Osteoblast (primary cell): Measurements from ENCODE around the gene OPRD1. TPM values are rescaled to one million over a fixed set of nuclear protein-coding genes. Genes with fewer than 3 reads are reported as not detected.
"Not testable (repeated sequence)": the region's sequence is repeated elsewhere in the genome, so short reads cannot be mapped to it uniquely, and the experiment has no call there.

Experiments used
- DNase-seq: peaks from one replicate; pipeline ENCODE4 v3.0.0; 2011; ENCODE audit warnings: low spot score, mixed read lengths; ENCODE audit not compliant: insufficient read length; ENCODE audit errors: missing footprints
- H2AFZ ChIP-seq: 2 replicates; pipeline ENCODE4 v1.6.0; 2011; ENCODE audit warnings: mild to moderate bottlenecking, low read length
- H3K27ac ChIP-seq: 2 replicates; pipeline ENCODE4 v1.5.1; 2011; ENCODE audit warnings: mild to moderate bottlenecking, low read depth, low read length, moderate library complexity
- H3K27me3 ChIP-seq: 2 replicates; pipeline ENCODE4 v1.6.0; 2012; ENCODE audit warnings: mild to moderate bottlenecking, control low read depth, inconsistent platforms, low read length, moderate library complexity; ENCODE audit not compliant: insufficient read depth
- H3K36me3 ChIP-seq: 2 replicates; pipeline ENCODE4 v1.5.1; 2011; ENCODE audit warnings: mild to moderate bottlenecking, low read length, control low read depth, moderate library complexity; ENCODE audit not compliant: insufficient read depth
- H3K4me1 ChIP-seq: 2 replicates; pipeline ENCODE4 v1.5.1; 2011; ENCODE audit warnings: mild to moderate bottlenecking, low read length, control low read depth, moderate library complexity; ENCODE audit not compliant: insufficient read depth
- H3K4me2 ChIP-seq: 2 replicates; pipeline ENCODE4 v1.6.0; 2011; ENCODE audit warnings: mild to moderate bottlenecking, low read length; ENCODE audit not compliant: insufficient read depth
- H3K4me3 ChIP-seq: fragments of 200-600 bp; sonication (generic); 3 replicates; pipeline ENCODE4 v1.5.1; 2012; ENCODE audit warnings: mild to moderate bottlenecking, low read length, inconsistent platforms; ENCODE audit not compliant: insufficient read depth
- H3K79me2 ChIP-seq: 2 replicates; pipeline ENCODE4 v1.6.0; 2012; ENCODE audit warnings: mild to moderate bottlenecking, low read length, control low read depth, inconsistent platforms; ENCODE audit not compliant: insufficient read depth
- H3K9me3 ChIP-seq: 2 replicates; pipeline ENCODE4 v1.5.1; 2011; ENCODE audit warnings: low read depth, low read length, control low read depth
- H4K20me1 ChIP-seq: 2 replicates; pipeline ENCODE4 v1.6.0; 2012; ENCODE audit warnings: mild to moderate bottlenecking, low read length, control low read depth; ENCODE audit not compliant: insufficient read depth
- total RNA-seq: library from RNA; depleted of rRNA; stranded (reverse); fragments of >200 nt; gene quantifications from 2 replicates; pipeline ENCODE4 v1.2.3, GENCODE V29; 2012
- TF ChIP-seq, protein P1 (sequence below): IDR thresholded peaks from 2 replicates; pipeline ENCODE4 v1.5.1; 2011; ENCODE audit warnings: mild to moderate bottlenecking, low read depth, low read length, moderate library complexity; ENCODE audit errors: extremely low read depth

OPRD1 gene
- total RNA-seq, 1 donor = not detected

DNA sequence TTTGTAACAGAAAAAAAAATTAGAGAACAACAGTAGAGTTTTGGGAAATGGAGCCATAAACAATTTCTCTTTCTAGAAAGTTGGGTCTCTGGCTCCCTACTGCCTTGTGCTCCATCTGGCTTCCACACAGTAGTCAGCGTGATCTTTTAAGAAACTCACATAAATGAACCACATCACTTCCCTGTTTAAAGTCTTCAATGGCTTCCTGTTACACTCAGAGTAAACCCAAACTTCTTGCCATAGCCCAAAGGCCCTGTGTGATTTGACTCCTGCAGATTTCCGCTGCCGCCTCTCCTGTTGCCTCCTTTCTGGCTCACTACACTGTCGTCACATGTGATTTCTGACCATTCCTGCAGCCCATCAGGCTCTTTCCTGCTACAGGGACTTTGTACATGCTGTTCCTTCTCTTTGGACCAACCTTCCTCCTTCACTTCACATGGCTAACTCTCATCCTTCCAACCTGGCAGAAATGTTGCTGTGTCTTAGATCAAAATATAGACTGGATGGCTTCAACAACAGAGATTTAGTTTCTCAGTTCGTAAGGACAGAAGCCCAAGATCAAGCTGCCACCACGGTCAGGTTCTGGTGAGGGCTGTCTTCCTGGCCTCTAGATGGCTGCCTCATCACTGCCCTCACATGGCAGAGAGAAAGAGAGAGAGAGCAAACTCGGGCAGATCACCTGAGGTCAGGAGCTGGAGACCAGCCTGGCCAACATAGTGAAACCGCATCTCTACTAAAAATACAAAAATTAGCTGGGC, 34.0 kb downstream of the OPRD1 start:
- Histone ChIP-seq H3K4me3 (no peak overlapping the region), H2AFZ (no peak overlapping the region)

DNA sequence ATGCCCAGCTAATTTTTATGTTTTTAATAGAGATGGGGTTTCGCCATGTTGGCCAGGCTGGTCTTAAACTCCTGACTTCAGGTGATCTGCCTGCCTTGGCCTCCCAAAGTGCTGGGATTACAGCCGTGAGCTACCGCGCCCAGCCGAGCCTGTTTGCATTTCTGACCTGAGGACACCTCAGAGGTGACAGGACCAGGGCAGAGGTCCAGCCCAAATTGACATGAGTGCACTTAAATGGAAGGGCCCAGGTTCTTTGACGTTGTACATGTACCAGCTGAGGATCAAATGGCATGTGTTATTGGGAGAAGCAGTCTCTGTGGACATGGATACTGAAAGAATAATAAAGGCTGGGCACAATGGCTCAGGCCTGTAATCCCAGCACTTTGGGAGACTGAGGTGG, 35.2 kb downstream of the OPRD1 start:
- H3K27ac ChIP-seq, H2AFZ ChIP-seq, H4K20me1 ChIP-seq, DNase-seq, H3K9me3 ChIP-seq, H3K36me3 ChIP-seq, H3K4me2 ChIP-seq, H3K4me1 ChIP-seq, H3K79me2 ChIP-seq, H3K4me3 ChIP-seq, H3K27me3 ChIP-seq: not testable (repeated sequence)

More for the DNA sequence above, 34.0 kb downstream of the OPRD1 start:
- H3K9me3 ChIP-seq = no peaks in the 10 kb centered on the region
- H3K27ac ChIP-seq = no peak overlapping the region
- H4K20me1 ChIP-seq = no peaks in the 10 kb centered on the region
- peak; percentile 45 for DNase-seq
- no peak overlapping the region for H3K4me2 ChIP-seq
- H3K79me2 ChIP-seq = no peaks in the 10 kb centered on the region
- H3K36me3 ChIP-seq = no peaks in the 10 kb centered on the region
- TF ChIP-seq, protein P1, sequence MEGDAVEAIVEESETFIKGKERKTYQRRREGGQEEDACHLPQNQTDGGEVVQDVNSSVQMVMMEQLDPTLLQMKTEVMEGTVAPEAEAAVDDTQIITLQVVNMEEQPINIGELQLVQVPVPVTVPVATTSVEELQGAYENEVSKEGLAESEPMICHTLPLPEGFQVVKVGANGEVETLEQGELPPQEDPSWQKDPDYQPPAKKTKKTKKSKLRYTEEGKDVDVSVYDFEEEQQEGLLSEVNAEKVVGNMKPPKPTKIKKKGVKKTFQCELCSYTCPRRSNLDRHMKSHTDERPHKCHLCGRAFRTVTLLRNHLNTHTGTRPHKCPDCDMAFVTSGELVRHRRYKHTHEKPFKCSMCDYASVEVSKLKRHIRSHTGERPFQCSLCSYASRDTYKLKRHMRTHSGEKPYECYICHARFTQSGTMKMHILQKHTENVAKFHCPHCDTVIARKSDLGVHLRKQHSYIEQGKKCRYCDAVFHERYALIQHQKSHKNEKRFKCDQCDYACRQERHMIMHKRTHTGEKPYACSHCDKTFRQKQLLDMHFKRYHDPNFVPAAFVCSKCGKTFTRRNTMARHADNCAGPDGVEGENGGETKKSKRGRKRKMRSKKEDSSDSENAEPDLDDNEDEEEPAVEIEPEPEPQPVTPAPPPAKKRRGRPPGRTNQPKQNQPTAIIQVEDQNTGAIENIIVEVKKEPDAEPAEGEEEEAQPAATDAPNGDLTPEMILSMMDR = no peak
- no peaks in the 10 kb centered on the region for H3K4me1 ChIP-seq
- no peaks in the 10 kb centered on the region for H3K27me3 ChIP-seq

DNA sequence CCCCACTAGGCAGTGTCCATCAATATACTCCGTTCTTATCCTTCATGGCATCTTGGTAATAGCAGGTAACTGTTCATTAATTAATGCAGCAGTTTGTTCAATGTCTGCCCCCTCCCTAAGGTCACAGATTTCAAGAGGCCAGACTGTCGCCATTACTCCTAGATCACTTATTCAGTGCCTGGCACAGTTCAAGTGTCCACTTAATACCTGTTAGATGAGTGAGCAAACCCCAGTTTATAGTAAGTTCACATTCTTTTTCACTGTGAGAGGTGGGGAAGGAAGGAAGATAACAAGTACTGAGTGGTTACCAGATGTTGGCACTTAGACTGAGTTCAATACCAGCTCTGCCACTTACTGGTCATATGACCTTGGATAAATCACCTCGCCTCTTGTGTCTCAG, 36.4 kb downstream of the OPRD1 start:
- no peaks in the 10 kb centered on the region for H3K79me2 ChIP-seq
- TF ChIP-seq, protein P1 = no peak
- no peak overlapping the region for H3K27ac ChIP-seq
- no peak overlapping the region for H3K4me2 ChIP-seq
- no peak for DNase-seq
- H2AFZ ChIP-seq = no peak overlapping the region
- no peaks in the 10 kb centered on the region for H3K36me3 ChIP-seq
- no peaks in the 10 kb centered on the region for H3K9me3 ChIP-seq
- no peaks in the 10 kb centered on the region for H3K27me3 ChIP-seq
- H4K20me1 ChIP-seq = no peaks in the 10 kb centered on the region
- no peak overlapping the region for H3K4me3 ChIP-seq
- no peaks in the 10 kb centered on the region for H3K4me1 ChIP-seq

DNA sequence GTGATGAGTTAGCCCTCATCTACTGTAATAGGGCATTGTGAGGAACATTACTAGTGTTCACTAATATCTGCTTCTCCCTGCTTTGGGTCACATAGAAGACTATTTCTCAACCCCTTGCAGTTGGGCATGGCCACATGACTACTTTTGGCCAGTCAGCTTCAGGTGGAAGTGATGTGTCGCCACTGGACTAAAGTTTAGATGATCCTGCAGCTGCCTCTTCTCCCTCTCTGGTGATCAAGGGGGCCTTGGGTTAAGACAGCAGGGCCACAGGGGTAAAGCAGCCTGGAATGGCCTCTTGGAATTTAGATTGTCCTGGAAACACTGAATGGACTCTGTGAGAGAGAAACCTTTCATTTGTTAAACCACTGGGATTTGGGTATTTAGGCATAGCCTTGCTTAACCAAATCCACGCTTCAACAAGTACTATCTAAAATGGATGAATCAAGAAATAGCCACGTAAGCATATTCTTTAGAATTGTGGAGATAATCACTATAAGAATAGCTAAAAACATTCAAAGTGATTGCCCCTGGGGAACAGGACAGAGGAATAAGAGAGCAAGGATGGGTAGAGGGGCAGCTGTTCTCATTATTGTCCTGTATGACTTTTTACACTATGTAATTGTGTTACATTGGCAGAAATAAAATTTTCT, 41.2 kb downstream of the OPRD1 start:
- no peaks in the 10 kb centered on the region for H3K79me2 ChIP-seq
- H4K20me1 ChIP-seq = no peaks in the 10 kb centered on the region
- H3K9me3 ChIP-seq = no peaks in the 10 kb centered on the region
- H3K4me1 ChIP-seq = no peaks in the 10 kb centered on the region
- peak; percentile 65 for DNase-seq
- H3K4me3 ChIP-seq = no peak overlapping the region
- TF ChIP-seq, protein P1 = no peak
- H3K36me3 ChIP-seq = no peaks in the 10 kb centered on the region
- no peak overlapping the region for H3K4me2 ChIP-seq
- H3K27ac ChIP-seq = no peak overlapping the region
- H2AFZ ChIP-seq = no peak overlapping the region
- no peaks in the 10 kb centered on the region for H3K27me3 ChIP-seq

DNA sequence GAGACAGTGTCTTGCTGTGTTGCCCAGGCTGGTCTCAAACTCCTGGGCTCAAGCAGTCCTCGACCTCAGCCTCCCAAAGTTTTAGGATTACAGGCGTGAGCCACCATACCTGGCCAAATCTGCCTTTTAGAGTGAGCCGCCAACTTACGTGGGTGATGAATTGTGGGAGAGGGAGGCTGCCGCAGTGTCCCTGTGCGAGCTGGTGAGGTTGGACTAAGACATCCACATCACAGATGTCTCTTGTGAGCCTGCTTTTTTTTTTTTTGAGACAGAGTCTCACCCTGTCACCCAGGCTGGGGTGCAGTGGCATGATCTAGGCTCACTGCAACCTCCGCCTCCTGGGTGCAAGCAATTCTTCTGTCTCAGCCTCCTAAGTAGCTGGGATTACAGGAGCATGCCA, 42.4 kb downstream of the OPRD1 start:
- not testable (repeated sequence) for H3K27me3 ChIP-seq, H4K20me1 ChIP-seq, H3K4me1 ChIP-seq, H3K27ac ChIP-seq, H3K4me2 ChIP-seq, H3K4me3 ChIP-seq, H2AFZ ChIP-seq, H3K79me2 ChIP-seq, H3K36me3 ChIP-seq, DNase-seq, H3K9me3 ChIP-seq
